HG02943 (cell line): ENCODE data around the gene TMEM184B.
A peak's percentile ranks its signal among the peaks of the same experiment; 100 is the strongest.
"Not testable (repeated sequence)": the region's sequence is repeated elsewhere in the genome, so short reads cannot be mapped to it uniquely, and the experiment has no call there.

Experiments
- ATAC-seq: cut with Tn5 transposase; IDR thresholded peaks from one replicate; pipeline ENCODE4 v1.9.1; 2021; ENCODE audit warnings: mild to moderate bottlenecking, low read depth, moderate library complexity; ENCODE audit not compliant: unreplicated experiment

TMEM184B gene

DNA sequence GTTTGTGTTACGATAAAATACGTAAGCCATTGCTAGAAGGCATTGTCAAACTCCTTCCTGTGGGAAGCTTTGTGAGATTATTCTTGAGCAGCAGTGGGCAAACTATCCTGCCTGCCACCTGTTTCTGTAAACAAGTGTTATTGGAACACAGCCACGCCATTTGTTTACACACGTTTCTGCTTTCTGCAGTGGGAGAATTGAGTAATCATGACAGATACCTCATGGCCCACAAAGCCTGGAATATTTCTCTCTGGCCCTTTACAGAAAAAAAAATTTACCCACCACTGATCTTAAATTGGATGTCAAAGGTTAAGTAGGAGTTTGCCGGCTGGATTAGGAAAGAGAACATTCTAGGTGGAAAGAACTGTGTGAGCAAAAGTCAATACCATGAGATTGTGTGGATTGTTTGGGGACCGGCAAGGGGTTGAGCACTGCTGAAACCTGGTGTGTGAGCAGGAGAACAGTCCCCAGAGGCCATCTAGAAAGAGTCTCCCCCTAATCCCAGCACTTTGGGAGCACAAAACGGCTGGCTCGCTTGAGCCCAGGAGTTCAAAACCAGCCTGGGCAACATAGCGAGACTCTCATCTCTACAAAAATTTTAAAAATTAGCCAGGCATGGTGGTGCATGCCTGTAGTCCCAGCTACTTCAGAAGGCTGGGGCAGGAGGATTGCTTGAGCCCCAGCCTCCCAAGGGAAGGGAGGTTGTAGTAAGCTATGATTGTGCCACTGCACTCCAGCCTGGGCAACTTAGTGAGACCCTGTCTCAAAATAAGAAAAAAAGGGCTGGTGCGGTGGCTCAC lies 85.2 kb downstream of the TMEM184B start:
- no peak for ATAC-seq

DNA sequence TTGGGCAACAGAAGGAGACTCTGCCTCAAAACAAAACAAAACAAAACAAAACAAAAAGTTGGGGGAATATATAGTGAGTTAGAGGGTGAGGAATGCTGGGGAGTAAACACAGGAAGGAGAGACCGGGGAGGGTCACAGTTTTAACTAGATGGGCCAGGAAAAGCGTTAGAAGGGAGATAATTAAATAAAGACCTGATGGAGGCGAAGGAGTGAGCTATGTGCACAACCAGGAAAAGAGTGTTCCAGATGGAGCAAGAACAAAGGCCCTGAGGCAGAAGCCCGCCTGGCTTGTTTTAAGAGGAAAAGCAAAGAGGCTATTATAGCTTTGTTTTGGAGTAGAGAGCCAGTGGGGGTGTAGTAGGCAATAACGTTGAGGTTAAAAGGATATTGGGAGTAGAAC lies 86.4 kb downstream of the TMEM184B start:
- no peak for ATAC-seq

DNA sequence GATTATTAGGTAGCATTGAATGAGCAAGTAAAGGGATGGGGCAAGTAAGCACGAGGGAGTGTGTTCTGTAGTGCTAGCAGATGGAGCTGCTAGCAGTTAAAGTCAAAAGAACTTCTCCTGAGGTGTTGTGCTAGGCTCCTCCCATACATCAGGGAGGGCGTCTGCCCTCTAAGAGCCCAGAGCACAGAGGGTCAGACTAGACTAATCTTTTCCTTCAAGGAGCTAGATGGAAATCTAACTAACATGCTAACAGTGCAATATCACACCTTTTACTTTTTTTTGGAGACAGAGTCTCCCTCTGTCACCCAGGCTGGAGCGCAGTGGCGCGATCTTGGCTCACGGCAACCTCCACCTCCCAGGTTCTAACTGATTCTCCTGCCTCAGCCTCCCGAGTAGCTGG lies 88.0 kb downstream of the TMEM184B start:
- no peak for ATAC-seq

DNA sequence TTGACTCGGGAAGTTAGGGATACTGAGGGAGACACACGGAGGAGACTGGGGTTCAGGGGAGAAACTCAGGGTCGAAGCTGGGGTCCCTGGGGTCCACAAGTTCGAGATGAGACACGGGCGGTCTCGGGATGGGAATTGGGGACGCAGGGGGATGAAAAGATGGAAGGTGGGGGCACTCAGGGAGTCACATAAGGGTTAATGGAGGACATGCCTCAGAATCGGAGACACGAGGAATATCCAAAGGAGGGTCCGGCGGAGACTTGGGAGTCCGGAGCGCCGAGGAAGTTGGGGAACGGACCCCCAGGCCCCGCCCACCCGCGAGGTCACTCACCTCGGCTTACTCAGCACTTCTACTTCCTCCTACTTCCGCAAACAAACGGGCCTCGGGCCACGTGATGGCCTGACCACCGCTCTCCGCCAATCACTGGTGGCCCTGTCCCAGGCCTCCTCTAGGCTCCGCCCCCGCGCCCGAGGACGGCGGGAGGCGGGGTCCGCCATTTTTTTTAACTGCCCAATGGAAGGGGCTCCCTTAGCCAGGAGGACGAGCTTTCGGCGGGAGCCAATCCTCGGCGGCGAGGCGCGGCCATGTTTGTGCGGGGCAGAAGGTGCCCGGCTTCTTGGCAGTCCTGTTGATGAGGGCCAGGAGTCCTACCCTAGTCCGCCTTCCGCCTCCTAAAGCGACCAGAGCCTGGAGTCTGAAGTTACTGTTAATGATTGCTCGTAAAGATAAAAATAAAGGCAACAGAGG lies 91.2 kb downstream of the TMEM184B start, which contains the start of gene PLA2G6:
Gene PLA2G6, minus strand, starts transcription at position 378 of the 748 bp plus-strand sequence. CDS start 12,404 bp downstream, outside the sequence.
- ATAC-seq, result peak; percentile 73

- ATAC-seq, result no peak
Measured at GRCh38 chr22:38180841-38181452, 91.9 kb downstream of the TMEM184B start.

GRCh38 chr22:38178605-38178937 lies 94.2 kb downstream of the TMEM184B start:
- not testable (repeated sequence) for ATAC-seq

- ATAC-seq, result no peak
Measured at GRCh38 chr22:38177926-38178604, 94.7 kb downstream of the TMEM184B start.

GRCh38 chr22:38177571-38177925 lies 95.3 kb downstream of the TMEM184B start:
- not testable (repeated sequence) for ATAC-seq

GRCh38 chr22:38177044-38177443 lies 95.8 kb downstream of the TMEM184B start:
- no peak for ATAC-seq

DNA sequence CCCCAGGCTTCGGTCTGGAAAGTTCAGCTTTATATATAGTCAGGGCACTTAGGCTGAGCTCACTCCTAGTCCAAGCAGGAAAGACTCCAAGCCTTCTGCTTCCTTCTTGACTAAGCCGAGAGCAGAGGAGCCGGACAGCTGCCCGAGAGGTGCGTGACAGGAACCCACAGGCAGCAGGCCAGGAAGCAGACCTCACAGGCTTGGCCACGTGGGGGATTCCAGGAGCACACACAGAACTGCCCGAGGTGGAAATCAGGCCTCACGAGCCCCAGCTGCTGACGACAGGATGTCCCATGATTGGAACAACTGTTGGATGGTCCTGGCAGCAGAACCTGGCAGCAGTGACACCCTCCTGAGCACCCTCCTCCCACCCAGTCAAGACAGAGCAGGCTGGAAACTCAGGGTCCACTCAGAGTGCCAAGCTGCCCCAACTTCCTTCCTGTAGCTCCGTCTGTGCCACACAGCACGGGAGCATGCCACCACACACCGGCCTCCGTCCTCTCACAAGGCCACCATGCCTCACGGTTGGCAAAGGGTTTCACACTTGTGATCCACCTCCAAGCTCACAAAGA lies 96.6 kb downstream of the TMEM184B start:
- ATAC-seq, result no peak

GRCh38 chr22:38175206-38176118 lies 97.3 kb downstream of the TMEM184B start:
- ATAC-seq, result no peak

- no peak for ATAC-seq
Measured at GRCh38 chr22:38174626-38175025, 98.2 kb downstream of the TMEM184B start.

DNA sequence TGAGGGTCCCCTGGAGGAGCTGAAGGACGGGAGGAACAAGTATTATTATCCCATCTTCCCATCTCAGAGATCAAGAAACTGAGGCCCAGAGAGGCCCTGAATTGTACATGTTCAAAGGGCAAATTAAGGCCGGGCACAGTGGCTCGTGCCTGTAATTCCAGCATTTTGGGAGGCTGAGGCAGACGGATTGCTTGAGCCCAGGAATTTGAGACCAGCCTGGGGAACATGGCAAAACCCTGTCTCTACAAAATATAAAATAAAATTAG lies 99.2 kb downstream of the TMEM184B start:
- no peak for ATAC-seq

DNA sequence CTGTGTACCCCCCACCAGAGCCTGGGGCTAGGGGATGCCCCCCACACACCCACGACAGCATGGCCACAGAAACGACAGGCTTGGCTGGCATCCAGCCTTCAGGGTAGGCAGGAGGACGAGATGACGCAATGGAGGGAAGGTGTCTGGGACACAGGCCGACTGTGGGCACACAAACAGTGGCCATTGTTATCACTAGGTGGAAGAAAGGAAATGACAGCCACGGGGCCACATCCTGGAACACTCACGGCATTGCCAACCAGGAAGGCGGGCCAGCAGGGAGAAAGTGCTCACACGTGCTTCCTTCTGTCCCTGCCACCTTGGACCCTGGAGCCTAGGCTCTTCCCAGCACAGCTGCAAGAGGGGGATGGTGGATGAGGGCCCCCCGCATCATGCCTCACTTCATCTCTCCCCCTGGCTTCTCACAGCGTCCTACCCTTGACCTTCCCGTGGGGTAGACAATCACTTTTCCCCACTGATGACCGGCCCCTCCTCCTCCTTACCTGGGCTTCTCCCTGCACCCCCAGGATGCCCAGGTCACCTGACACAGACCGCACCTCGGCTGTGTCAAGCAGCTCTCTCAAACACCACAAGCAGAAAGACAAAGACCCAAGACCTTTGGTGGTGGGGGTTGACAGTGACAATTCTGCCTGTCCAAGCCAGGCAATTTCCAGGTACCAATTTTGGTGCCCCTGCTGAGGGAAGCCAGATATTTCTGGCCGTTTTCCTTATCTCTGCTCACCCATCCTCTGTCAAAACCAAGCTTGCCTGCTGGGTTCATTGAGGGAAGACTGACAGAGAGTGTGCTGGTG lies 99.8 kb downstream of the TMEM184B start:
- ATAC-seq, result no peak

DNA sequence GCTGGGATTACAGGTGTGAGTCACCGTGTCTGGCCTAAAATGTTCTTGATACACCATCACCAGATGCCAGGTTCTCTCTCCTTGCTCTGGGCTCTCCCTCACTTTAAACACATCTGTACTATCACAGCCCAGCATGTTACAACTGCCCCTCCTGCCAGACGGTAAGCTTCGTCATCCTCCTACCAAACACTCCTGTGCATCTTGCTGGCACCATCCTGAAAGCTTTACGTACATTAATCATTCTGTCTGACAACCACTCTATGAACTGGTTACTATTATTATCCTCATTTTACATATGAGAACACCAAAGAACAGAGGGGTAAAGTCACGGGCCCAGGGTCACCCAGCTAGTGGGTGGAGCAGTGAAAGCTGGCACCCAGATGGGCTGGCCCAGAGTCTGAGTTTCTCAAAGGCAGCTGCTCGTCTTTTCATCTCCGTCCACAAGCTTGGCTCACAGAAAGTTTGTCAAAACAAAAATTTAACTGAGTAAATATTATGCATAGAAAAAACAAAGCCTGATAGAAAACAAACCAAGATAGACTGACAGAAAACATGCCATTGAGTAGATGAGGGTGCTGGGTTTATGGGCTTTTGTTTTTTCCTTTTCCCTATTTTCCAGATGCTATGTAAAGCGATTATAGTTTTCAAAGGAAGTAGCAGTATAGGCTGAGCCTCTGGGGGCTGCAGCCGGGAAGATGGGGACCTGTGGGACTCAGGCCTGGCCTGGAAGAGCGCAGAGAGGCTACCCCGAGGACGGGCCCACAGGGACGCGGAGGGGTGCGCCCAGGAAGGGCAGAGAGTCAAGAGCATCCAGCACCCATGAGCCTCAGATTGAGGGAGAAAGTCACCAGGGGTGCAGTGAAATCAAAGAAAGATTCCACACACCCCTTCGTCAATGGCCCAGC lies 100.6 kb downstream of the TMEM184B start:
- ATAC-seq, result no peak

- no peak for ATAC-seq
Measured at GRCh38 chr22:38170469-38170868, 102.3 kb downstream of the TMEM184B start.
